CD4-positive, alpha-beta T cell (primary cell): ENCODE measurements around the gene MEFV. TPM values are rescaled to one million over a fixed set of nuclear protein-coding genes. Genes with fewer than 3 reads are reported as not detected.

ENCODE experiments used
- ATAC-seq: fragments of 200-7000 bp; cut with Tn5 transposase; one replicate; pipeline ENCODE4 v1.10.0; 2022; ENCODE audit warnings: mild to moderate bottlenecking; ENCODE audit not compliant: poor library complexity
- CTCF ChIA-PET: fragments of 350-600 bp; sonication (Branson Sonifier 250); formaldehyde crosslinking; loops from one replicate; lab custom pipeline; 2021; ENCODE audit warnings: antibody characterized with exemption, inconsistent platforms; lab: Charles Lee
- POLR2A ChIA-PET: fragments of 350-600 bp; sonication (Branson Sonifier 250); formaldehyde crosslinking; loops from one replicate; lab custom pipeline; 2021; ENCODE audit warnings: antibody characterized with exemption, inconsistent platforms; lab: Charles Lee
- DNase-seq, 14 experiments: peaks; one replicate each; pipeline ENCODE4 v3.0.0-alpha.2; 2013 to 2020; ENCODE audit warnings: mixed read lengths in 2 of 14
- H3K27ac ChIP-seq, 2 donors: one replicate each; pipeline versions ENCODE4 v1.5.1 to v1.7.0; 2013; ENCODE audit warnings: low read length in 2 of 2, low read depth in 1 of 2, mild to moderate bottlenecking in 1 of 2
- H3K27me3 ChIP-seq, 2 experiments: 1 replicate in 1 of 2; 2 replicates in 1 of 2; pipeline versions ENCODE4 v1.6.1 to v1.7.0; 2013; ENCODE audit warnings: low read length in 2 of 2, control low read depth in 1 of 2, mild to moderate bottlenecking in 1 of 2, moderate library complexity in 1 of 2; ENCODE audit not compliant: insufficient read depth in 2 of 2, control insufficient read depth in 1 of 2
- H3K36me3 ChIP-seq: one replicate; pipeline ENCODE4 v1.6.1; 2013; ENCODE audit warnings: low read length, control low read depth; ENCODE audit not compliant: insufficient read depth
- H3K4me1 ChIP-seq: one replicate; pipeline ENCODE4 v1.6.1; 2013; ENCODE audit warnings: low read length, control low read depth; ENCODE audit not compliant: insufficient read depth
- H3K4me3 ChIP-seq: one replicate; pipeline ENCODE4 v1.5.1; 2013; ENCODE audit warnings: mild to moderate bottlenecking, low read length, moderate library complexity
- H3K9me3 ChIP-seq, 2 experiments: 1 replicate in 1 of 2; 2 replicates in 1 of 2; pipeline versions ENCODE4 v1.6.1 to v1.7.0; 2013; ENCODE audit warnings: low read length in 2 of 2, mild to moderate bottlenecking in 2 of 2, control low read depth in 1 of 2, moderate library complexity in 1 of 2; ENCODE audit not compliant: control insufficient read depth in 1 of 2, insufficient read depth in 1 of 2
- H3K27ac Mint-ChIP-seq: one replicate; pipeline ENCODE4 v1.8.0; 2020; ENCODE audit warnings: mixed read lengths
- H3K27me3 Mint-ChIP-seq: one replicate; pipeline ENCODE4 v1.8.0; 2021; ENCODE audit warnings: mixed read lengths
- H3K36me3 Mint-ChIP-seq: one replicate; pipeline ENCODE4 v1.8.0; 2021; ENCODE audit warnings: low read depth, mixed read lengths
- H3K4me1 Mint-ChIP-seq: one replicate; pipeline ENCODE4 v1.8.0; 2021; ENCODE audit warnings: low read depth, mixed read lengths
- H3K4me3 Mint-ChIP-seq: one replicate; pipeline ENCODE4 v1.8.0; 2020; ENCODE audit warnings: mild to moderate bottlenecking, mixed read lengths
- H3K9me3 Mint-ChIP-seq: one replicate; pipeline ENCODE4 v1.8.0; 2020; ENCODE audit warnings: mixed read lengths
- intact Hi-C, 2 experiments: fragments of 100-400 bp; cut with DNase I in 1 of 2; cut with micrococcal nuclease in 1 of 2; formaldehyde crosslinking; loops; one replicate each; pipeline versions ENCODE4 v1.15.1 to v1.9.0; 2023 to 2025; cut with DNase I, micrococcal nuclease
- total RNA-seq, 174 experiments: library from RNA in 2 of 174; stranded (reverse) in 2 of 174; gene quantifications; one replicate each; pipeline ENCODE4 v1.2.3 and lab custom pipeline; 2021 to 2026
- TF ChIP-seq, protein P1 (sequence below): fragments of 200-600 bp; IDR thresholded peaks from one replicate; pipeline ENCODE4 v1.8.0; 2022; ENCODE audit warnings: antibody characterized with exemption, mild to moderate bottlenecking

Gene MEFV
- total RNA-seq, 2 experiments from 2014 or later: 0.60 to 0.73 TPM

DNA sequence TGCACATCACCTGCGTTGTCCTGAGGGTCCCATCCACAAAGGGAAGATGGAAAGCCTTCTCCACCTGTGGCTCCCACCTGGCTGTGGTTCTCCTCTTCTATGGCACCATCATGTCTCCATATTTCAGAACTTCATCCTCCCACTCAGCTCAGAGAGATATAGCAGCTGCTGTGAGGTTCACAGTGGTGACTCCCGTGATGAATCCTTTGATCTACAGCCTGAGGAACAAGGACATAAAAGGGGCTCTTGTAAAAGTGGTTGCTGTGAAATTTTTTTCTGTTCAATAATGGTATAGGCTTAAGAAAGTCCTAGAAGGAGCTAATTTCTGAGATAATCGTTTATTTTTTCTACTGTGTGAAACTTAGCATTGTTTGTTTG, 40.2 kb downstream of the MEFV start:
- Histone ChIP-seq H3K4me3 (no peak overlapping the region), H3K27ac (peak overlapping the region; percentile 48 to 79), H3K9me3 (peaks cover 12 to 42% of the 10 kb centered on the region in 2 experiments), H3K36me3 (no peaks in the 10 kb centered on the region), H3K27me3 (no peaks in the 10 kb centered on the region), H3K4me1 (peaks cover 48% of the 10 kb centered on the region)
- Mint-ChIP-seq H3K27ac (peak overlapping the region; percentile 96), H3K36me3 (peaks cover 36% of the 10 kb centered on the region), H3K27me3 (no peaks in the 10 kb centered on the region), H3K4me3 (peak overlapping the region; percentile 71), H3K4me1 (peaks cover 39% of the 10 kb centered on the region), H3K9me3 (peaks cover 7% of the 10 kb centered on the region)
- ChIA-PET CTCF (no interaction called here), POLR2A (interaction anchor here (0.9 to 2.7 kb wide), 13 partner anchors 10 to 66 kb away, joined by 3 to 22 read pairs (median 7); partner anchors contain the start of genes OR1F1 and ZNF200)
- DNase-seq: peak in 5 of 14 experiments; percentile 9 to 68 (median 19)
- peak; percentile 27 for ATAC-seq
- TF ChIP-seq, protein P1, sequence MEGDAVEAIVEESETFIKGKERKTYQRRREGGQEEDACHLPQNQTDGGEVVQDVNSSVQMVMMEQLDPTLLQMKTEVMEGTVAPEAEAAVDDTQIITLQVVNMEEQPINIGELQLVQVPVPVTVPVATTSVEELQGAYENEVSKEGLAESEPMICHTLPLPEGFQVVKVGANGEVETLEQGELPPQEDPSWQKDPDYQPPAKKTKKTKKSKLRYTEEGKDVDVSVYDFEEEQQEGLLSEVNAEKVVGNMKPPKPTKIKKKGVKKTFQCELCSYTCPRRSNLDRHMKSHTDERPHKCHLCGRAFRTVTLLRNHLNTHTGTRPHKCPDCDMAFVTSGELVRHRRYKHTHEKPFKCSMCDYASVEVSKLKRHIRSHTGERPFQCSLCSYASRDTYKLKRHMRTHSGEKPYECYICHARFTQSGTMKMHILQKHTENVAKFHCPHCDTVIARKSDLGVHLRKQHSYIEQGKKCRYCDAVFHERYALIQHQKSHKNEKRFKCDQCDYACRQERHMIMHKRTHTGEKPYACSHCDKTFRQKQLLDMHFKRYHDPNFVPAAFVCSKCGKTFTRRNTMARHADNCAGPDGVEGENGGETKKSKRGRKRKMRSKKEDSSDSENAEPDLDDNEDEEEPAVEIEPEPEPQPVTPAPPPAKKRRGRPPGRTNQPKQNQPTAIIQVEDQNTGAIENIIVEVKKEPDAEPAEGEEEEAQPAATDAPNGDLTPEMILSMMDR: no peak
- intact Hi-C loops: loop anchor here in 1 of 2 experiments (5.0 kb wide), 3 partner anchors 44 to 66 kb away; partner anchors contain the start of gene ZNF263

DNA sequence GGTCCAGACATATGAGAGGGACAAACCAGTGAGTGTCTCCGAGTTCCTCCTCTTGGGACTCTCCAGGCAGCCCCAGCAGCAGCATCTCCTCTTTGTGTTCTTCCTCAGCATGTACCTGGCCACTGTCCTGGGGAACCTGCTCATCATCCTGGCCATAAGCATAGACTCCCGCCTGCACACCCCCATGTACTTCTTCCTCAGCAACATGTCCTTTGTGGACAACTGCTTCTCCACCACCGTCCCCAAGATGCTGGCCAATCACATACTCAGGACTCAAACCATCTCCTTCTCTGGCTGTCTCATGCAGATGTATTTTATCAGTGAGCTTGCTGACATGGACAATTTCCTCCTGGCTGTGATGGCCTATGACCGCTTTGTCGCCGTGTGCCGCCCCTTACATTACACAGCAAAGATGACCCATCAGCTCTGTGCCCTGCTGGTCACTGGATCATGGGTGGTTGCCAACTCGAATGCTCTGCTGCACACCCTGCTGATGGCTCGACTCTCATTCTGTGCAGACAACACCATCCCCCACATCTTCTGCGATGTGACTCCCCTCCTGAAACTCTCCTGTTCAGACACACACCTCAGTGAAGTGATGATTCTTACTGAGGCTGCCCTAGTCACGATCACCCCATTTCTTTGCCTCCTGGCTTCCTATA, 40.7 kb downstream of the MEFV start:
- H3K27me3 ChIP-seq: no peaks in the 10 kb centered on the region
- TF ChIP-seq, protein P1: no peak
- Mint-ChIP-seq H3K36me3 (peaks cover 36% of the 10 kb centered on the region), H3K27ac (peak overlapping the region; percentile 96), H3K9me3 (peaks cover 4% of the 10 kb centered on the region), H3K4me3 (peak overlapping the region; percentile 71), H3K27me3 (no peaks in the 10 kb centered on the region), H3K4me1 (peaks cover 39% of the 10 kb centered on the region)
- ChIA-PET POLR2A (interaction anchor here (0.6 to 2.7 kb wide), 24 partner anchors 8 to 185 kb away, joined by 3 to 22 read pairs (median 4); partner anchors contain the start of genes OR1F1, ZNF174, ZNF200 and ZNF213), CTCF (interaction anchor here (0.6 kb wide), 1 partner anchor 31 kb away, joined by 6 read pairs; no protein-coding TSS in a partner anchor)
- no peaks in the 10 kb centered on the region for H3K36me3 ChIP-seq
- ATAC-seq (peak; percentile 19), DNase-seq (peak in 10 of 14 experiments; percentile 4 to 39 (median 23))
- H3K27ac ChIP-seq: peak overlapping the region; percentile 48 to 79
- H3K4me1 ChIP-seq: peaks cover 48% of the 10 kb centered on the region
- intact Hi-C loops: loop anchor here (1.0 to 5.0 kb wide), 5 partner anchors 20 to 67 kb away; partner anchors contain the start of genes ZNF200 (in 2 of the 2) and ZNF263 (in 1 of the 2)
- H3K9me3 ChIP-seq: peaks cover 8 to 37% of the 10 kb centered on the region in 2 experiments
- no peak overlapping the region for H3K4me3 ChIP-seq

DNA sequence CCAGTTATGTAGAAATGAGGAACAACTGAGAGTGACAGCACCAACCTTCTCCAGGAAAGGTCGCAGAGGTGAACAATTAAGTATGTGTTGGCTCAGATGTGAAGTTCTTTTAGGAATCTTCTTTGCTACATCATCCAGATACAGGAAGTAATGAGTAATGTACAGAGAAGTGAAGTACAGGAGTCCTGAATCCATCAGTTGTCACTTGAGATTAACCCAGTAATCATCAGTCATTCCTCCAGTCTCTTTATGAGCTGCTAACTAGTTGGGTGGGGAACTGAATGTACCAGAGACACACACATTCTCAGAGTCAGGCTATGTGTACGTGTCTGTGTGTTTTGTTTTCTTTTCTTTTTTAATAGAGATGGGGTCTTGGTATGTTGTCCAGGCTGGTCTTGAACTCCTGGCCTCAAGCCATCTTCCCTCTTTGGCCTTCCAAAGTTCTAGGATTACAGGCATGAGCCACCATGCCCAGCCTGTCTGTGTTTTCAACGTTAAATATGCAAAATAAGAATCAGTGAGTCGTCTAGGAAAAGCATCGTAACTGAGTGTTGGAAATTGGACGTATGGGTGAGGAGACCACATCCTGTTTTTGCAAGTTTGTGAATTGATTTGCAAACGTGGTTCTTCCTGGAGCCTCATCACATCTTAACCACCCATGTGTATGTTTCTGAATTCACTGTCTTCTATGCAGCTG, 41.4 kb downstream of the MEFV start:
- peaks cover 4% of the 10 kb centered on the region for H3K9me3 Mint-ChIP-seq
- H3K4me1 Mint-ChIP-seq: peaks cover 39% of the 10 kb centered on the region
- POLR2A ChIA-PET: interaction anchor here (0.6 to 2.7 kb wide), 22 partner anchors 8 to 186 kb away, joined by 3 to 22 read pairs (median 4); partner anchors contain the start of genes OR1F1, ZNF174, ZNF200 and ZNF213
- Histone ChIP-seq H3K4me3 (no peak overlapping the region), H3K27me3 (no peaks in the 10 kb centered on the region), H3K36me3 (no peaks in the 10 kb centered on the region), H3K9me3 (peaks cover 8 to 32% of the 10 kb centered on the region in 2 experiments), H3K27ac (peak overlapping the region; percentile 48 to 79), H3K4me1 (peaks cover 48% of the 10 kb centered on the region)
- peaks cover 36% of the 10 kb centered on the region for H3K36me3 Mint-ChIP-seq
- TF ChIP-seq, protein P1: no peak
- peak in 7 of 14 experiments; percentile 30 to 89 (median 43) for DNase-seq
- H3K27me3 Mint-ChIP-seq: no peaks in the 10 kb centered on the region
- H3K4me3 Mint-ChIP-seq: peak overlapping the region; percentile 71
- peak overlapping the region; percentile 96 for H3K27ac Mint-ChIP-seq
- intact Hi-C loops: loop anchor here (1.0 to 5.0 kb wide), 5 partner anchors 20 to 67 kb away; partner anchors contain the start of genes ZNF200 (in 2 of the 2) and ZNF263 (in 1 of the 2)
- CTCF ChIA-PET: interaction anchor here (0.6 kb wide), 1 partner anchor 30 kb away, joined by 6 read pairs; no protein-coding TSS in a partner anchor
- peak; percentile 86 for ATAC-seq
